GM19328 (cell line): ENCODE measurements around the gene ROS1.
"Not testable (repeated sequence)": the region's sequence is repeated elsewhere in the genome, so short reads cannot be mapped to it uniquely, and the experiment has no call there.

Experiments used
- ATAC-seq: cut with Tn5 transposase; IDR thresholded peaks from one replicate; pipeline ENCODE4 v1.9.1; 2021; ENCODE audit warnings: mild to moderate bottlenecking, moderate library complexity; ENCODE audit not compliant: unreplicated experiment

The ROS1 gene

GRCh38 chr6:117387454-117387974 is 38.2 kb downstream of the ROS1 start:
- ATAC-seq = no peak

- no peak for ATAC-seq
These were observed 41.1 kb downstream of the ROS1 start for GRCh38 chr6:117384659-117385058.

- no peak for ATAC-seq
These were observed 44.0 kb downstream of the ROS1 start for GRCh38 chr6:117381749-117382148.

GRCh38 chr6:117380298-117380697 is 45.4 kb downstream of the ROS1 start:
- no peak for ATAC-seq

GRCh38 chr6:117375446-117375845 is 50.3 kb downstream of the ROS1 start:
- ATAC-seq = no peak

- ATAC-seq = no peak
These were observed 52.4 kb downstream of the ROS1 start for GRCh38 chr6:117373211-117373813.

- ATAC-seq = not testable (repeated sequence)
These were observed 53.5 kb downstream of the ROS1 start for GRCh38 chr6:117372289-117372688.

- ATAC-seq = no peak
These were observed 54.2 kb downstream of the ROS1 start for GRCh38 chr6:117371492-117371891.

- ATAC-seq = no peak
These were observed 66.2 kb downstream of the ROS1 start for GRCh38 chr6:117359581-117359980.

- no peak for ATAC-seq
These were observed 71.1 kb downstream of the ROS1 start for GRCh38 chr6:117354671-117355070.

- no peak for ATAC-seq
These were observed 73.2 kb downstream of the ROS1 start for GRCh38 chr6:117352466-117353081.

GRCh38 chr6:117351521-117351920 is 74.2 kb downstream of the ROS1 start:
- no peak for ATAC-seq

- no peak for ATAC-seq
These were observed 79.4 kb downstream of the ROS1 start for GRCh38 chr6:117346142-117346930.

GRCh38 chr6:117345292-117345610 is 80.5 kb downstream of the ROS1 start:
- ATAC-seq = no peak

- no peak for ATAC-seq
These were observed 81.1 kb downstream of the ROS1 start for GRCh38 chr6:117344444-117345291.

GRCh38 chr6:117338567-117338966 is 87.2 kb downstream of the ROS1 start:
- no peak for ATAC-seq

GRCh38 chr6:117329926-117330325 is 95.8 kb downstream of the ROS1 start:
- ATAC-seq = no peak

- ATAC-seq = no peak
These were observed 97.2 kb downstream of the ROS1 start for GRCh38 chr6:117328500-117328899.

GRCh38 chr6:117328005-117328389 is 97.7 kb downstream of the ROS1 start:
- no peak for ATAC-seq

- ATAC-seq = no peak
These were observed 98.4 kb downstream of the ROS1 start for GRCh38 chr6:117327149-117328004.
